ENCODE data around the gene TFPI.

- TF ChIP-seq CTCF (IDR thresholded peaks at IDR 0.05; ENCODE audit: low read depth, low read length, poor library complexity, severe bottlenecking) = no peak
- TF ChIP-seq EZH2phosphoT487 (IDR thresholded peaks at IDR 0.05; ENCODE audit: borderline replicate concordance, low read length) = no peak
These were observed 26.2 kb downstream of the TFPI start for GRCh38 chr2:187528042-187528441.
